Mammary epithelial cell (primary cell): ENCODE data around the gene GPR4.

Experiments used
- CTCF ChIP-seq, 2 donors: IDR thresholded peaks in 1 of 2; conservative IDR thresholded peaks in 1 of 2; 2 replicates each; pipeline ENCODE4 v1.5.1; 2011 to 2012; ENCODE audit warnings: inconsistent platforms in 2 of 2, low read length in 2 of 2, mild to moderate bottlenecking in 2 of 2, control low read depth in 1 of 2, low read depth in 1 of 2; ENCODE audit not compliant: insufficient read depth in 1 of 2; ENCODE audit errors: extremely low read depth in 1 of 2
- EZH2 ChIP-seq: IDR thresholded peaks from 2 replicates; pipeline ENCODE4 v1.6.1; 2012; ENCODE audit warnings: low read length, inconsistent platforms, borderline replicate concordance

- TF ChIP-seq CTCF (conservative IDR thresholded peaks at IDR 0.05 in 1 of 2, IDR thresholded peaks at IDR 0.05 in 1 of 2; ENCODE audit: extremely low read depth in 1 of 2, insufficient read depth in 1 of 2, low read depth in 1 of 2, low read length in 2 of 2) = no peak
- TF ChIP-seq EZH2 = no peak
These were observed 6.2 kb downstream of the GPR4 start for GRCh38 chr19:45595814-45596213.
